Osteocyte (in vitro differentiated cells): Measurements from ENCODE around the gene GRPEL2. TPM values are rescaled to one million over a fixed set of nuclear protein-coding genes. Genes with fewer than 3 reads are reported as not detected.

ENCODE experiments used
- DNase-seq: peaks from one replicate; pipeline ENCODE4 v3.0.0; 2021; ENCODE audit warnings: mixed read lengths; ENCODE audit not compliant: unreplicated experiment; ENCODE audit errors: extremely low spot score
- H3K27ac Mint-ChIP-seq: one replicate; pipeline ENCODE4 v1.8.0; 2021; ENCODE audit warnings: mild to moderate bottlenecking, mixed read lengths; ENCODE audit not compliant: unreplicated experiment
- H3K27me3 Mint-ChIP-seq: one replicate; pipeline ENCODE4 v1.8.0; 2021; ENCODE audit warnings: mixed read lengths; ENCODE audit not compliant: unreplicated experiment
- H3K36me3 Mint-ChIP-seq: one replicate; pipeline ENCODE4 v1.8.0; 2021; ENCODE audit warnings: mixed read lengths; ENCODE audit not compliant: unreplicated experiment
- H3K4me1 Mint-ChIP-seq: one replicate; pipeline ENCODE4 v1.8.0; 2021; ENCODE audit warnings: mixed read lengths; ENCODE audit not compliant: unreplicated experiment
- H3K4me3 Mint-ChIP-seq: one replicate; pipeline ENCODE4 v1.8.0; 2021; ENCODE audit warnings: mild to moderate bottlenecking, moderate library complexity, mixed read lengths; ENCODE audit not compliant: unreplicated experiment
- H3K9me3 Mint-ChIP-seq: one replicate; pipeline ENCODE4 v1.8.0; 2021; ENCODE audit warnings: mixed read lengths; ENCODE audit not compliant: unreplicated experiment
- CTCF ChIP-seq: fragments of 200-600 bp; sonication (generic); IDR thresholded peaks from 2 replicates; pipeline ENCODE4 v1.5.0; 2021; ENCODE audit warnings: antibody characterized with exemption, mild to moderate bottlenecking, moderate library complexity
- total RNA-seq: library from RNA; stranded (reverse); gene quantifications from 2 replicates; pipeline ENCODE4 v1.2.1, GENCODE V29; 2021

GRPEL2 gene
- total RNA-seq, 1 donor from 2014 or later: 25.2 TPM

- peaks cover 27% of the 10 kb centered on the region for H3K4me1 Mint-ChIP-seq
- DNase-seq: no peak
- no peaks in the 10 kb centered on the region for H3K27me3 Mint-ChIP-seq
- H3K27ac Mint-ChIP-seq: no peak overlapping the region
- no peak overlapping the region for H3K4me3 Mint-ChIP-seq
- H3K9me3 Mint-ChIP-seq: no peaks in the 10 kb centered on the region
- no peaks in the 10 kb centered on the region for H3K36me3 Mint-ChIP-seq
- TF ChIP-seq CTCF: no peak
Measured at GRCh38 chr5:149328177-149328576, 17.1 kb upstream of the GRPEL2 start.

GRCh38 chr5:149333711-149334443, 11.4 kb upstream of the GRPEL2 start:
- no peaks in the 10 kb centered on the region for H3K9me3 Mint-ChIP-seq
- H3K4me3 Mint-ChIP-seq: no peak overlapping the region
- no peak for DNase-seq
- no peak for TF ChIP-seq CTCF
- peaks cover 3% of the 10 kb centered on the region for H3K36me3 Mint-ChIP-seq
- peaks cover 21% of the 10 kb centered on the region for H3K4me1 Mint-ChIP-seq
- H3K27me3 Mint-ChIP-seq: no peaks in the 10 kb centered on the region
- H3K27ac Mint-ChIP-seq: peak overlapping the region; percentile 71

- Mint-ChIP-seq H3K9me3 (no peaks in the 10 kb centered on the region), H3K27ac (no peak overlapping the region), H3K4me3 (no peak overlapping the region), H3K4me1 (peaks cover 21% of the 10 kb centered on the region), H3K27me3 (no peaks in the 10 kb centered on the region), H3K36me3 (peaks cover 3% of the 10 kb centered on the region)
- DNase-seq: no peak
- TF ChIP-seq CTCF: no peak
Measured at GRCh38 chr5:149337736-149338135, 7.6 kb upstream of the GRPEL2 start.

- Mint-ChIP-seq H3K4me1 (peaks cover 20% of the 10 kb centered on the region), H3K36me3 (peaks cover 3% of the 10 kb centered on the region), H3K27me3 (no peaks in the 10 kb centered on the region), H3K4me3 (no peak overlapping the region), H3K27ac (peak overlapping the region; percentile 4), H3K9me3 (no peaks in the 10 kb centered on the region)
- no peak for DNase-seq
- no peak for TF ChIP-seq CTCF
Measured at GRCh38 chr5:149338364-149338763, 6.9 kb upstream of the GRPEL2 start.

- H3K4me1 Mint-ChIP-seq: peaks cover 20% of the 10 kb centered on the region
- H3K9me3 Mint-ChIP-seq: no peaks in the 10 kb centered on the region
- H3K4me3 Mint-ChIP-seq: no peak overlapping the region
- no peak for TF ChIP-seq CTCF
- DNase-seq: no peak
- peaks cover 2% of the 10 kb centered on the region for H3K36me3 Mint-ChIP-seq
- no peaks in the 10 kb centered on the region for H3K27me3 Mint-ChIP-seq
- no peak overlapping the region for H3K27ac Mint-ChIP-seq
Measured at GRCh38 chr5:149340920-149341319, 4.4 kb upstream of the GRPEL2 start.
